Stomach (tissue), 4 donors: ENCODE measurements around the gene ADAMTS16.

ENCODE experiments used
- CTCF ChIP-seq, 7 experiments: fragments of 450-650 bp in 4 of 7; fragments of 200-600 bp in 3 of 7; sonication (generic) in 3 of 7; IDR thresholded peaks; one replicate each; pipeline ENCODE4 v1.5.1; 2016 to 2019; ENCODE audit warnings: antibody characterized with exemption in 7 of 7, control low read depth in 2 of 7, mild to moderate bottlenecking in 1 of 7
- EP300 ChIP-seq: sonication (generic); formaldehyde crosslinking; IDR thresholded peaks from one replicate; pipeline ENCODE4 v1.6.1; 2017; ENCODE audit warnings: antibody characterized with exemption
- POLR2AphosphoS5 ChIP-seq, 3 donors: sonication (generic); formaldehyde crosslinking; IDR thresholded peaks; one replicate each; pipeline ENCODE4 v1.6.1; 2016; ENCODE audit warnings: antibody characterized with exemption in 3 of 3

GRCh38 chr5:5306696-5307095 lies 166.6 kb downstream of the ADAMTS16 start:
- TF ChIP-seq CTCF (IDR thresholded peaks at IDR 0.05) (no peak), POLR2AphosphoS5 (IDR thresholded peaks at IDR 0.05) (no peak), EP300 (no peak)
